Measurements from ENCODE around the gene COL27A1. TPM values are rescaled to one million over a fixed set of nuclear protein-coding genes. Genes with fewer than 3 reads are reported as not detected.

COL27A1 gene
- total RNA-seq, 1 donor from 2014 or later: 31.1 TPM

DNA sequence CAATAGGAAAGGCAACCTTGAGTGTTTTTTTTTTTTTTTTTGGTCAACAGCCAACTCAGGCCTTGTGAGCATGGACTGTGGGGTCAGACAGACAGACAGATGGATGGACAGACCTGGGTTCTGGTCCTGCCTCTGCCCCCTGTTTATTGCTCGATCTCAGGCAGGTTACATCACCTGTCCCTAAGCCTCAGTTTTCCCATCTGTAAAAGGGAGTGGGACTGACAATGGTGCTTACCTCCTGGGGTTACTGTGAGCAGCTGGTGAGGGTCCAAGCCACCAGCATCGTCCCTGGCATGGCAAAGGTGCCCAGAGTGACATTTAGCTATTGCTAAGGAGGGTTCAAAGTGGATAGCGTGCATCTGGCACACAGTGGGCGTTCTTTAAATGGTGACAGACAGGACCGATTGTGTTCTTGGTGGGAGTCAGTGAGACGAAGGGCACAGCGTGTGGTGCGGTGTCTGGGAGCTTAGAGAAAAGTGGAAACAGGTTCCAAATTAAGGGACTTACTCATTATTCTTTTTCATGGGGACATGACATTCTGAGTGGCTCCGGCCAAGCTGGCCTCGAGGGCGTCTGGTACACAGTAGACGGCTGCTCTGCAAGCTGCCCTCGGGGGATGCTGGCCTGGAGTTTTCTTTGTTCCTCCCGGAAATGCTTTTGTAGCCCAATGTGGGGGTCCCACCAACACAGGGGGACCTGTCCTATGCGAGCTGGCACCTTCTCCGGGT lies 72.1 kb downstream of the COL27A1 start:
- DNase-seq: no peak

- DNase-seq: no peak
These were observed 72.9 kb downstream of the COL27A1 start for GRCh38 chr9:114228016-114228808.

- DNase-seq: no peak
These were observed 74.0 kb downstream of the COL27A1 start for GRCh38 chr9:114229295-114229694.

GRCh38 chr9:114230068-114230467 lies 74.7 kb downstream of the COL27A1 start:
- no peak for DNase-seq

- no peak for DNase-seq
These were observed 75.9 kb downstream of the COL27A1 start for GRCh38 chr9:114231273-114231672.

DNA sequence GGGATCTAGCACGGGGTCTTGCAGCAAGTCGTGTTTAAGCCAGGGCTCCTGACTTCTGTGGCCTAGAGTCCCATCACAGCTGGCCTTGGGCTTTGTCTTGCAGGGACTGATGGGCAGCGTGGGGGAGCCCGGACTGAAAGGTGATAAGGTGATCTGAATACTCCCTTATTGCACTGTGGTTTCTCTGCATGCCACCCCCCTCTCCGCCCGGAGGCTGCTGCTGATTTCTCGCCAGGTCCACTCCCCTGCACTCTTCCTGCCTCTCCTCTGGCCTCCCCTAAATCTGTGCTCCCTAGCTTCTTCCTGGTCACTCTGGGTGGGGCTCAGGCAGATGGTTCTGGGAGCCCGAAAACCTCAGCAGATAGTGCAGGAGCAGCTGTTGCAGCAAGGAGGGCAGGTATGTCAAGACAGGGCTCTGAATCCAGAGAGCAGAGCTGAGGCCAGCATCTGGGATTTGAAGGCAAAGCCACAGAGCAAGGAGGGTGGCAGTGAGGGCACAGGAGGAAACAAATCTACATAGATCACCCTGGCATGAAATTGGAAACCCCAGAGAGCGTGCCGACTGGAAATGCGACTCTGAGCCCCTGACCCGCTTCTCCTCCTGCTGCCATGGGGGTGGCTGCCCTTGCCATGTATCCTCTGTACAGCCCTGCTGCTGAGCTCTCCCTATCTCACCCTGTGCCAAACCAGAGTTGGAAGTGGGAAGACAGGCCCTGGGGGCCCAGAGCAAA lies 76.5 kb downstream of the COL27A1 start:
- no peak for DNase-seq

DNA sequence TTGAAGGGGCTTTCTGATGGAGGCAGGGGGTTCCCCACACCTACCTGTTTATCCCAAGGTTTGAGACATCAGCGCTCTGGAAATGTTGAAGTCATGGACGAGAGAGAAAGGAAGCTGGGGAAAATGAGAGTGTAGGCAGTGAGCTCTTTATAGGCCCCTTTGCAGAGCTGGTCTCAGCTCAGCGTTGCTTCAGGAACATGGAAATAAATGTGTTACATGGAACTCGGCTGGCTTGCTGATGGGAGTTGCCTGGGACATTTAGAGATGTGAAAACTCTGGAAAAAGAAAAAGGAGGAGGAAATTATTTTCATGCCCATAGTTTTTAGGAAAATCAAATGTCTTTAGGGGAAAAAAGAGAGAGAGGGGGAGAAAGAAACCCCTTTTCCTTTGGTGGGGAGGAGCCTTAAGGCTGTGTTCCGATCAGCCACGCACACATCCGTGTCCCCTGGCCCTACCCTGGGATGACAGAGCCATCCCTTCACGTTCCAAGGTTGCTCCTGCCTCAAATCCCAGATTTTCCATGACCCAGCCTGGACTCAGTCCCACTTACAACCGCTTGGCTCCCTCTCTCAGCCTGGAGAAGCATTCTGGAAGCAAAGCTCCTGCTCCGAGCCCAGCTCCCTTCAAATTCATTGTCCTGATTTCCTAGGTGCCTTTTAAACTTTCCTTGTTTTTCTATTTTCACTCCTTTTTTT lies 78.3 kb downstream of the COL27A1 start:
- DNase-seq: peak; percentile 91

- DNase-seq: no peak
These were observed 79.8 kb downstream of the COL27A1 start for GRCh38 chr9:114235033-114235661.

DNA sequence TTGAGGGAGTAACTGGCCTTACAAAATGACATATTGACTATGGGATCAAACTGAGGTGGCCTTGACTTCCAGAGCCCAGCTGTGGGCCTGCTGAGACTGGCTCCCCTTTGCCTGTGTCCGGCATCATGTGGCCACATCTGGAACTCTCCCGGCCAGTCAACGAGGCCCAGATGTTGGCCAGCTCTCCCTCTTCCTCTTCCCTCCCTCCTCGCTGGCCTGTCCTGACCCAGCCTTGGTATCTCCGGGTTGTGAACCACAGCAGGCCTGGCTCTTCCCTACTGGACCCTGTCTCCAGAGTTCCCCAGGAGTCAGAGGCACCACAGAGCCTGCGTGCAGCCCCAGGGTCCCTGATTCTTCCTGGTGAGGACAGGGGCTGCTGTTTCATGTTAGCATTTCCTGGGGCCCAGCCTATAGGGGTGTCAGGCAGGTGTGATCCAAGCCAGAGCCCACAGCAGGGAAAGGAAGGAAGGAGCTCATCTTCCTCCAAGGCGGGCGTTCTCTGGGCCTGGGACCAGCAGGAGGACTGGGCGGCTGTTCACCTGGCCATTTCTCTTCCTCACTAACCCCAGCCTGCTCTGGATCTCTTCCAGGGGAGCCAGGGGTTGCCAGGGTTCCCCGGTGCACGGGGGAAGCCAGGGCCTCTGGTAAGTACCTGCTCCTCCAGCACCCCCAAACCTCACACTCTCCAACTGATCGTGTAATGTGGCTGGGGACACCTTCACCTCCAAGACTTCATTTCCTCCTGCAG lies 81.2 kb downstream of the COL27A1 start:
- DNase-seq: no peak

DNA sequence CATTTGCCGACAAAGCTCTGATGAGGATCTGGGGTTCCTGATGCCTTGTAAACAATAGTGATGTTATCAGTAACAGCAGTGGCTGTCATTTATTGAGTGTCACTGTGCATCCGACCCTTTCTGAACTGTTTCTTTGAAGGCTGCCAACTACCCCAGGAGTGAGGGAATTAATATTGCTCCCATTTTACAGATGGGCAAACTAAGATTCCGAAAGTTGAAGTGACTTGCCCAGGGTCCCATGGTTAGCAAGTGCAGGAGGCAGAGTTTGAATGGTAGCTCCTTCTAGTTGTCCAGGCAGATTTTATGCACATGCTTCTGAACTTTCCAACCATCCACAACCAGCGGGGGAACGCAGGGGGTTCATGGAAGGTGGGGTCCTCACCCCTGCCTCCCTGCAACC lies 81.9 kb downstream of the COL27A1 start:
- DNase-seq: no peak

DNA sequence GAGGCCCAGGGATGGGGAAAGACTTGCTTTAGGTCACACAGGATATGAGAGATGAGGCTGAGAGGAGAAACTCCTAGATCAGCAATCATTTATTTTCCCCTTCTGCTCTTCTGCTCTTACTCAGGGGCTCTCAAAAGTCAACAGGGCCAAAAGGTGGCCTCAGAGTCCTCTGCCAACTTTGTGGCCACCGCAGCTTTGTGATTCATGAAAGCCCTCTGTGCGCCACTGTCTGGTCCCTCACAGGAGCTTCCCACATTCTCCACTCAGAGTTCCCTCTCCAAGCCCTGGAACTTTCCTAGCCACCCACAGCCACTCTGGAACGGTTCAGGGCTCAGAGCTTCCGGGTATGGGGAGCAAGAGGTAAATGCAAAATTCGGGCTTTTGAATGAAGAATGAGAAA lies 82.4 kb downstream of the COL27A1 start:
- DNase-seq: no peak

DNA sequence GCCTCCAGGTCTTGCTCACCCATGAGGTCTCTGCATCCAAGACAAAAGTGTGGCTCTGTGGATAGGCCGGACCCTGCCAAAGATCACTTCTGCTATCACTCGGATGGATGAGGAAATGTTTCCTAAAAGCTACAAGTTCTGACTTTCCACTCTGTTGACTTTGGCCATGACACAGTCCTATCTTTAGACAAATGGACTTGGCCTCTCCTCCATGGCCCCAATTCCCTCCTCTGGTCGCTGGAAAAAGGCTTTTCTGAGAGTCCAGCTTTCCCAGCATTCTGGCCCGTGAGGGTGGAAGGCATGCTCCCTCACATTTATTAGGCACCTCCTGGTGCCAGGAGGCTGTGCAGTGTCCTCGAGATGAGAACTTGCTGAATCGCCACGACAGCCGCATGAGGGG lies 83.1 kb downstream of the COL27A1 start:
- peak; percentile 22 for DNase-seq

- DNase-seq: peak; percentile 58
These were observed 83.8 kb downstream of the COL27A1 start for GRCh38 chr9:114238891-114239875.

- DNase-seq: no peak
These were observed 84.9 kb downstream of the COL27A1 start for GRCh38 chr9:114240216-114240615.

GRCh38 chr9:114240647-114241558 lies 85.6 kb downstream of the COL27A1 start:
- DNase-seq: no peak

DNA sequence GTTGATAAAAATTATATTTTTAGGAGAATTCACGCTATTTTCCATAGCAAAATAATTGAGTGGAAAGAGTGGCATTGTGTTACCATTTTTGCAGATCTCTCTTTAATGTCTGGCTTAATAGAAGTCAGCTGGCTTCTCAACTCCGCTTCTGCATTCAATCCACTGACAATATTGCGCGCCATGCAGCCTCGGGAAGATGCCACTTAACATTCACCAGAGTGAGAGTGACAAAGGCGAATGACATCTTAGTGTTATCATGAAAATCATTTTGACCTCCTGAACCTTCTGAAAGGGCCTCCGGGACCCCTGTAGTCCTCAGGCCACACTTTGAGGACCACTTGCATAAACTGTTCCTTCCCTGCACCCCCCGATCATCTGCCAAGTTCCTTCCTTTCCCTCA lies 87.5 kb downstream of the COL27A1 start:
- peak; percentile 32 for DNase-seq

DNA sequence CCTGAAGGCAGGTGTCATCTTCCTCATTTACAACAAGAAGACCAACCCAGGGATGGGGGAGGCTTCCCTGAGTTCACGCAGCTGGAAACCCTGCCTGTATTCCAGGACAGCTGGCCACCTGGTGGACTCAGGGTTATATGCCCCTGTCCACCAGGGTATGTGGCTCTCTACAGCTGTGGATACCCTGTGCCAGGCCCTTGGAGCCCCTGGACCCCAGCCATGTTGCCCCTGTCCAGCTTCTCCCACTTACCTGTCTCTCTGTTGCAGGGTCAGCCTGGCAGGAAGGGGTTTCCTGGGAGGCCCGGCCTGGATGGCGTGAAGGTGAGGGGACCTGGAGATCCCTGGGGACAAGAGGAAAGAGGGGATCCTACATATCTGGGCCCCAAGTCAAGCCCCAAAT lies 87.9 kb downstream of the COL27A1 start:
- DNase-seq: no peak

GRCh38 chr9:114244570-114244969 lies 89.2 kb downstream of the COL27A1 start:
- DNase-seq: no peak

GRCh38 chr9:114246558-114246957 lies 91.2 kb downstream of the COL27A1 start:
- peak; percentile 80 for DNase-seq

Measured in skin of body (tissue), 2 donors.